ENCODE measurements around the gene C5AR1.
A peak's percentile ranks its signal among the peaks of the same experiment; 100 is the strongest.

Gene C5AR1

GRCh38 chr19:47306303-47306702, 3.4 kb upstream of the C5AR1 start:
- no peaks in the 10 kb centered on the region for H3K9me3 ChIP-seq (ENCODE audit: control insufficient read depth, insufficient read depth, low read depth, low read length)
- H3K27ac ChIP-seq (ENCODE audit: extremely low read depth, low read depth, low read length), result no peak overlapping the region
- ChIA-PET POLR2A (no interaction called here), CTCF (interaction anchor here (1.0 to 3.3 kb wide), 14 partner anchors 9 to 152 kb away, joined by 3 to 19 read pairs (median 8); partner anchors contain the start of gene DHX34)
- H3K36me3 ChIP-seq (ENCODE audit: control insufficient read depth in 2 of 2, insufficient read depth in 1 of 2, low read length in 2 of 2), result no peaks in the 10 kb centered on the region
- no peak overlapping the region for H3K4me3 ChIP-seq (ENCODE audit: low read depth, low read length)
- TF ChIP-seq HIC1 (tag by site-specific recombination; IDR thresholded peaks at IDR 0.05) (no peak), ZNF239 (tag by site-specific recombination; IDR thresholded peaks at IDR 0.05) (no peak), EGR2 (tag by site-specific recombination; IDR thresholded peaks at IDR 0.05; ENCODE audit: low read depth) (peak; percentile 36; the same call in 1 of the 2 replicates), ZFHX2 (tag by site-specific recombination; conservative IDR thresholded peaks at IDR 0.05) (peak; percentile 41; the same call in 1 of the 2 replicates), ZBTB21 (tag by site-specific recombination; IDR thresholded peaks at IDR 0.05) (no peak), ZNF121 (tag by site-specific recombination; IDR thresholded peaks at IDR 0.05) (peak; percentile 87)
- H3K4me1 ChIP-seq (ENCODE audit: control insufficient read depth, insufficient read depth, low read length), result 0 out of 2 replicates have a peak, but pooled peaks cover 3% of the 10 kb centered on the region

- ChIA-PET POLR2A (interaction anchor here (0.6 kb wide), 1 partner anchor 1427 kb away, joined by 3 read pairs; no protein-coding TSS in a partner anchor), CTCF (interaction anchor here (0.6 to 1.7 kb wide), 8 partner anchors 8 to 793 kb away, joined by 3 to 5 read pairs (median 4); no protein-coding TSS in a partner anchor)
- no peaks in the 10 kb centered on the region for H3K36me3 ChIP-seq (ENCODE audit: control insufficient read depth in 2 of 2, insufficient read depth in 1 of 2, low read length in 2 of 2)
These were observed 623 bp upstream of the C5AR1 start for GRCh38 chr19:47309038-47309437.

More at GRCh38 chr19:47309038-47309437, 623 bp upstream of the C5AR1 start:
- Histone ChIP-seq H3K4me1 (ENCODE audit: control insufficient read depth, insufficient read depth, low read length) (0 out of 2 replicates have a peak, but pooled peaks cover 3% of the 10 kb centered on the region), H3K4me3 (ENCODE audit: low read depth, low read length) (no peak overlapping the region), H3K27ac (ENCODE audit: extremely low read depth, low read depth, low read length) (no peak overlapping the region), H3K9me3 (ENCODE audit: control insufficient read depth, insufficient read depth, low read depth, low read length) (no peaks in the 10 kb centered on the region)
- no peak for TF ChIP-seq ZNF513 (tag by site-specific recombination; IDR thresholded peaks at IDR 0.05)
- no peak for TF ChIP-seq ZNF521 (tag by site-specific recombination; IDR thresholded peaks at IDR 0.05)
- no peak for TF ChIP-seq PRDM6 (tag by site-specific recombination; IDR thresholded peaks at IDR 0.05)
- no peak for TF ChIP-seq ZNF664 (tag by site-specific recombination; IDR thresholded peaks at IDR 0.05)
- TF ChIP-seq ZSCAN18 (tag by site-specific recombination; IDR thresholded peaks at IDR 0.05), result no peak
- TF ChIP-seq ZSCAN23 (tag by site-specific recombination; IDR thresholded peaks at IDR 0.05), result no peak
- no peak for TF ChIP-seq PRDM2 (tag by site-specific recombination; IDR thresholded peaks at IDR 0.05; ENCODE audit: borderline replicate concordance)
- TF ChIP-seq WT1 (tag by site-specific recombination; IDR thresholded peaks at IDR 0.05), result no peak
- TF ChIP-seq ZNF629 (tag by site-specific recombination; IDR thresholded peaks at IDR 0.05), result no peak
- no peak for TF ChIP-seq ZNF24 (tag by site-specific recombination; IDR thresholded peaks at IDR 0.05)
- TF ChIP-seq ZNF529 (tag by site-specific recombination; IDR thresholded peaks at IDR 0.05; ENCODE audit: insufficient replicate concordance), result no peak
- TF ChIP-seq ZNF660 (tag by site-specific recombination; IDR thresholded peaks at IDR 0.05), result no peak
- no peak for TF ChIP-seq ZNF48 (tag by site-specific recombination; IDR thresholded peaks at IDR 0.05)
- TF ChIP-seq SP2 (tag by site-specific recombination; IDR thresholded peaks at IDR 0.05), result no peak
- TF ChIP-seq ZNF155 (tag by site-specific recombination; IDR thresholded peaks at IDR 0.05), result no peak
- no peak for TF ChIP-seq ZNF335 (tag by site-specific recombination; conservative IDR thresholded peaks at IDR 0.05)
- no peak for TF ChIP-seq ZNF391 (tag by site-specific recombination; IDR thresholded peaks at IDR 0.05; ENCODE audit: borderline replicate concordance, low read depth)
